ENCODE results near the gene SLC22A23. TPM values are rescaled to one million over a fixed set of nuclear protein-coding genes. Genes with fewer than 3 reads are reported as not detected.

The SLC22A23 gene
- total RNA-seq, 1 donor from 2014 or later, result 3.6 TPM

- H3K27me3 ChIP-seq (ENCODE audit: control insufficient read depth, insufficient read depth, low read length), result peaks cover 2% of the 10 kb centered on the region
- H3K4me3 ChIP-seq (ENCODE audit: low read depth, low read length), result peak overlapping the region; percentile 79
- no peak for TF ChIP-seq CTCF (IDR thresholded peaks at IDR 0.05; ENCODE audit: insufficient read depth, low read length, poor library complexity, severe bottlenecking)
- no peak for DNase-seq (ENCODE audit: low read depth)
- no peaks in the 10 kb centered on the region for H3K36me3 ChIP-seq (ENCODE audit: control insufficient read depth, insufficient read depth, low read length)
Observed at GRCh38 chr6:3258201-3258600, 198.6 kb downstream of the SLC22A23 start.

DNA sequence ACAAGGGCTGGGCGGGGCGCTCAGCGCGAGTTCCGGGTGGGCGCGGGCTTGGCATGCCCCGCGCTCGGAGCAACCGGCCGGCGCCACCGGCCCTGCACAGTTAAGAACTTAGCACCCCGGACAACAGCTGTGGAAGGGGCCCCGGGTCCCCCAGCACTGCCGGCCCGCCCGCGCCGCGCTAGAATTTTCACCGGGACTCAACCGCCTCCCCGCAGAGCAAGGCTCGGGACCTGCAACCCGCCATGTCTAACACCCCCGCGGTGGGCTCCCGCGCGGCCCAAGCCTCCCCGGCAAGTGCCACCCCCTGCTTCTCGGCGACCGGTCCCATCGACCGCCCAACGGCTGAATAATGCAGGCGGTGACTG, 203.3 kb downstream of the SLC22A23 start:
- no peak for DNase-seq (ENCODE audit: low read depth)
- Histone ChIP-seq H3K27me3 (ENCODE audit: control insufficient read depth, insufficient read depth, low read length) (peaks cover 2% of the 10 kb centered on the region), H3K36me3 (ENCODE audit: control insufficient read depth, insufficient read depth, low read length) (no peaks in the 10 kb centered on the region), H3K4me3 (ENCODE audit: low read depth, low read length) (no peak overlapping the region)
- TF ChIP-seq CTCF (IDR thresholded peaks at IDR 0.05; ENCODE audit: insufficient read depth, low read length, poor library complexity, severe bottlenecking), result no peak

- H3K4me3 ChIP-seq (ENCODE audit: low read depth, low read length), result no peak overlapping the region
- H3K36me3 ChIP-seq (ENCODE audit: control insufficient read depth, insufficient read depth, low read length), result no peaks in the 10 kb centered on the region
- no peak for TF ChIP-seq CTCF (IDR thresholded peaks at IDR 0.05; ENCODE audit: insufficient read depth, low read length, poor library complexity, severe bottlenecking)
- H3K27me3 ChIP-seq (ENCODE audit: control insufficient read depth, insufficient read depth, low read length), result peaks cover 2% of the 10 kb centered on the region
- no peak for DNase-seq (ENCODE audit: low read depth)
Observed at GRCh38 chr6:3252861-3253596, 203.8 kb downstream of the SLC22A23 start.

- DNase-seq (ENCODE audit: low read depth), result no peak
- H3K27me3 ChIP-seq (ENCODE audit: control insufficient read depth, insufficient read depth, low read length), result peaks cover 2% of the 10 kb centered on the region
Observed at GRCh38 chr6:3252369-3252768, 204.5 kb downstream of the SLC22A23 start.

DNA sequence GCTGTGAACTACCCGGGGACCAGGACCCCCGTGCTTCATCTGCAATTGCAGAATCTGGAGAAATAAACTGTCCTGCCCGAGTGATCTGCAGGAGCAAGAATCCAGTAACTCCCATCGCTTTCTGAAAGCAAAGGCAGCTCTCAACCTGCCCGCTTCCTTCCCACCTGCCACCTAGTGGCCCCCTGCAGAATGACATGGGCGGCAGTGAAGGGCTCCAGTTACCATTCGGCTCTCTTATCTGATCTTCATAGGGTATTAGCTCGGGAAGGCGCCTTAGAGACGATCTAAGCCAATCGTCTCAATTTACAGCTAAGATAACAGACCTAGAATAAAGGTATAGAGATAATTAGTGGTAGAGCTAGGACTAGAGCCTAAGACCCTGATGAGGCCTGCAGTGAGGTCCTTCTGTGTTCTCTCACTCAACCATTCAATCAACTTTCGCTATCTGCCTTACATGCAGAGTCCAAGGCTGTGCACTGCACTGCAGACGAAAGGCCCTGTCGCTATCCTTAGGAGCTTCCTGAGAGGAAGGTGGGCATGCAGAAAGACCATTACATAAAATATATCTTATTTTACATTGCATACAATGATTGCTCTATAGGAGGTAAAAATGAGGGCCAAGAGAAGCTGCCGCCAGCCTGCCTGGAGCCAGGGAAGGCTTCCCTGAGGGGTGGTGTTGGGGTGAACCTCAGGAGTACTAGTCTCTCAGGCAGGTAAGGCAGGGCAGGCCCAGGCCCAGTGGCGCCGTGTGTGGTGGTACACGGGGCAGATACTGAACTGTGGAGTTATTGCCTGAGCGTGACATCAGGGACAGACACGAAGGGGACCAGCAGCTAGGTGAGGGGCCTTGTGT, 205.2 kb downstream of the SLC22A23 start:
- Histone ChIP-seq H3K36me3 (ENCODE audit: control insufficient read depth, insufficient read depth, low read length) (no peaks in the 10 kb centered on the region), H3K27me3 (ENCODE audit: control insufficient read depth, insufficient read depth, low read length) (no peaks in the 10 kb centered on the region), H3K4me3 (ENCODE audit: low read depth, low read length) (no peak overlapping the region)
- DNase-seq (ENCODE audit: low read depth), result no peak
- peak; percentile 98 for TF ChIP-seq CTCF (IDR thresholded peaks at IDR 0.05; ENCODE audit: insufficient read depth, low read length, poor library complexity, severe bottlenecking)

More at GRCh38 chr6:3252369-3252768, 204.5 kb downstream of the SLC22A23 start:
- TF ChIP-seq CTCF (IDR thresholded peaks at IDR 0.05; ENCODE audit: insufficient read depth, low read length, poor library complexity, severe bottlenecking), result no peak
- no peak overlapping the region for H3K4me3 ChIP-seq (ENCODE audit: low read depth, low read length)
- no peaks in the 10 kb centered on the region for H3K36me3 ChIP-seq (ENCODE audit: control insufficient read depth, insufficient read depth, low read length)
